C4-2B (cell line): ENCODE data around the gene DAPK1.

Experiments
- H3K27ac ChIP-seq: fragments of 450-650 bp; 2 replicates; pipeline ENCODE4 v1.5.1; 2017
- CTCF ChIP-seq: fragments of 450-650 bp; conservative IDR thresholded peaks from 2 replicates; pipeline ENCODE4 v1.5.1; 2017; ENCODE audit warnings: mild to moderate bottlenecking
- ZFX ChIP-seq: fragments of 450-650 bp; IDR thresholded peaks from 2 replicates; pipeline ENCODE4 v1.6.1; 2017

The DAPK1 gene

GRCh38 chr9:87467187-87467586, 30.5 kb upstream of the DAPK1 start:
- TF ChIP-seq ZFX (no peak), CTCF (no peak)
- no peak overlapping the region for H3K27ac ChIP-seq

DNA sequence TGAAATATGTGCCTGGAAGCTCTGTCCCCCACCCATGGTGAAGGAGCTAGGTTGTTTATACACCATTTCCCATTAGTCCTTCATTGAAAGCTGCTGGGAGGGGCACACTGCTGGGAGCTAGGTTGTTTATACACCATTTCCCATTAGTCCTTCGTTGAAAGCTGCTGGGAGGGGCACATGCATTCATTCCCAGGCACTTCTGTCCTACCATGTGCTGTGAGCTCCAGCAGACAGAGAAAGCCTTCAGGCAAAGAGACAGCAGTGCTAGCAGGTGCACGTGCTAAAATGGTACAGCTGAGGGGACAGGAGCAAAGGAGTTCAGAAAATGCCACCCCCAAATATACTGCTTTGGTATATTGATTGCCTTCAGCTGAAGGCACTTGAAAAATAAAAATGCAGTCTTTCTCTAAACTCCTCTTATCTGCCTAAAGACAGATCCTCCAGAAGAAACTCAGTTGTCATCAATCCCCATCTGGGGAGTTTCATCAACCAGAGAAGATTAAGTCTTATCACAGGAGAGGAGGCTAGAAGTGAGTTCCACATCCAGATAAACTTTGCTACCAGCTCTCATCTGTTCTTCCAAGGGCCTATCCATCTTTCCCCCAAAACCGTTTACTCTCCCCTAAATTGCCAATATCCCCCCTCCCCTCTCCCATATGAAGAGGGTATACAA, 27.7 kb upstream of the DAPK1 start:
- no peak for TF ChIP-seq CTCF
- TF ChIP-seq ZFX: no peak
- no peak overlapping the region for H3K27ac ChIP-seq

- no peak for TF ChIP-seq CTCF
- H3K27ac ChIP-seq: no peak overlapping the region
Observed at GRCh38 chr9:87471746-87472145, 25.9 kb upstream of the DAPK1 start.

- TF ChIP-seq CTCF (no peak), ZFX (no peak)
Observed at GRCh38 chr9:87475463-87475862, 22.2 kb upstream of the DAPK1 start.

GRCh38 chr9:87478226-87478992, 19.3 kb upstream of the DAPK1 start:
- no peak for TF ChIP-seq CTCF
- TF ChIP-seq ZFX: no peak
- H3K27ac ChIP-seq: no peak overlapping the region

More at GRCh38 chr9:87475463-87475862, 22.2 kb upstream of the DAPK1 start:
- no peak overlapping the region for H3K27ac ChIP-seq

DNA sequence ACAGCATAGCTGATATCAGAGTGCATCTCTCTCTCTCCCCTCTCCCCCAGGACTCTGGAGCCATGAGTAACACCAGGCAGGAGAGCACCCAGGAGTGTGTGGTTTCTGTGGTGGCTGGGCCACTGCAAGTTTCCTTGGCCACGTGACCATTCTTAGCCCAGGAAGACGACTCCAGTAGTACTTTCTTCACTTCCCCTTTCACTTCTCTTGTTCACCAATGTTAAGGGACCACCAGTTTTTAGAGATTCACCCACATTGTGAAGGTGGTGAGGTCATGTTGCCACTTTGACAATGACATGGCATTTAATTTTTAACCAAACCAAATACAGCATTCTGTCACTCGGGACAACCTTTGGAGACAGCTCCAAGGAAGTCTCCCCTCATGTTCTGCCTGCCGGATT, 17.9 kb upstream of the DAPK1 start:
- no peak for TF ChIP-seq CTCF
- TF ChIP-seq ZFX: no peak
- H3K27ac ChIP-seq: no peak overlapping the region

DNA sequence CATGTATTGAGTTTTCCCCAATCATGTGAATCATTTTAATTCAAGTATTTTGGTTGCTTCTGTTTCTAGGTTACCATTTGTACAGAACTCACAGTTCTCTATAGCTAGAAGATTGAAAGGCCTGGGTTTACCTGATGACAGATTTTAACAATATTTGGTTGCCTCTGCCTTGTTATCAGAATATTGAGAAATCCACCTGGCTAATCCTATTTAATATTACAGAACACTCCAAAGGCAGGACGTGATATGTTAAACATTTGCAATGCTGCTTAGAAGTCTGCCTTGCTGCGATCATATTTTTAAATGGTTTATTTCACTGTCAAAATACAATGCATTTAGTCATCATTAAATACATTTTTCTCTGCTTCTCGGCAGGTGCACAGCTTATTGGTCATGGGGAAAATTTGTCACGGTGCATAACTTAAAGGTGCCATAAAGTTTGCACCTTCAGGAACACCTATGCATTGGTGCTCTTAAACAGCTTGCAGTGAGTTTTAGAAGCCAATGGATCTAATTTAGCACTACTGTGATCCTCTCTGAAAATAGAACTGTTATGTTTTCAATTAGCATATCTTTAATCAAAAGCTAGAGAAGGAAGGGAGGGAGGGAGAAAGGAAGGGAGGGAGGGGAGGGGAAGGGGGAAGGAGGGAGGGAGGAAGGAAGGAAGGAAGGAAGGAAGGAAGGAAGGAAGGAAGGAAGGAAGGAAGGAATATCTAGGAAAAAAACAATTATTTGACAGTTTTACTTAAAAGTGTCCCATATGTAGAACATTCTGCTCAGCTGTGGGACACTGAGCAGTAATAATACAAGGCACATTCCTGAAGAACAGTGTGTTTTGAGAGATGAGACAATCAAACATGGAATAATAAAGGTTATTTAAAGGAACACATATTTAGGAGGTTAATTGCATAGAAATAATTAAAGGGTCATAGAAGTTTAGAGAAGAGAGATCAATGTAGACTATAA, 15.5 kb upstream of the DAPK1 start:
- no peak for TF ChIP-seq ZFX
- no peak for TF ChIP-seq CTCF
- H3K27ac ChIP-seq: no peak overlapping the region
